Progenitor cell of endocrine pancreas (in vitro differentiated cells): Measurements from ENCODE around the gene ANKRD34A. TPM values are rescaled to one million over a fixed set of nuclear protein-coding genes. Genes with fewer than 3 reads are reported as not detected.
"Not testable (repeated sequence)": the region's sequence is repeated elsewhere in the genome, so short reads cannot be mapped to it uniquely, and the experiment has no call there.

Experiments
- DNase-seq: peaks from one replicate; pipeline ENCODE4 v3.0.0; 2021; ENCODE audit warnings: low spot score; ENCODE audit not compliant: unreplicated experiment
- H3K27ac Mint-ChIP-seq: 2 replicates; pipeline ENCODE4 v1.8.0; 2021; ENCODE audit warnings: mild to moderate bottlenecking, moderate library complexity, mixed read lengths
- H3K27me3 Mint-ChIP-seq: 2 replicates; pipeline ENCODE4 v1.8.0; 2021; ENCODE audit warnings: mixed read lengths
- H3K36me3 Mint-ChIP-seq: 2 replicates; pipeline ENCODE4 v1.8.0; 2022; ENCODE audit warnings: mixed read lengths; ENCODE audit not compliant: insufficient read depth
- H3K4me1 Mint-ChIP-seq: 2 replicates; pipeline ENCODE4 v1.8.0; 2021; ENCODE audit warnings: low read depth, mixed read lengths
- H3K4me3 Mint-ChIP-seq: 2 replicates; pipeline ENCODE4 v1.8.0; 2021; ENCODE audit warnings: low read depth, mild to moderate bottlenecking, moderate library complexity, mixed read lengths
- H3K9me3 Mint-ChIP-seq: 2 replicates; pipeline ENCODE4 v1.8.0; 2021; ENCODE audit warnings: low read depth, mixed read lengths
- total RNA-seq: library from RNA; stranded (reverse); gene quantifications from 2 replicates; pipeline ENCODE4 v1.2.1, GENCODE V29; 2021
- TF ChIP-seq, protein P1 (sequence below): fragments of 200-600 bp; sonication (generic); IDR thresholded peaks from one replicate; pipeline ENCODE4 v1.5.0; 2021; ENCODE audit warnings: antibody characterized with exemption, mild to moderate bottlenecking; ENCODE audit not compliant: unreplicated experiment

ANKRD34A gene
- total RNA-seq, 1 donor from 2014 or later, result 0.22 TPM

DNA sequence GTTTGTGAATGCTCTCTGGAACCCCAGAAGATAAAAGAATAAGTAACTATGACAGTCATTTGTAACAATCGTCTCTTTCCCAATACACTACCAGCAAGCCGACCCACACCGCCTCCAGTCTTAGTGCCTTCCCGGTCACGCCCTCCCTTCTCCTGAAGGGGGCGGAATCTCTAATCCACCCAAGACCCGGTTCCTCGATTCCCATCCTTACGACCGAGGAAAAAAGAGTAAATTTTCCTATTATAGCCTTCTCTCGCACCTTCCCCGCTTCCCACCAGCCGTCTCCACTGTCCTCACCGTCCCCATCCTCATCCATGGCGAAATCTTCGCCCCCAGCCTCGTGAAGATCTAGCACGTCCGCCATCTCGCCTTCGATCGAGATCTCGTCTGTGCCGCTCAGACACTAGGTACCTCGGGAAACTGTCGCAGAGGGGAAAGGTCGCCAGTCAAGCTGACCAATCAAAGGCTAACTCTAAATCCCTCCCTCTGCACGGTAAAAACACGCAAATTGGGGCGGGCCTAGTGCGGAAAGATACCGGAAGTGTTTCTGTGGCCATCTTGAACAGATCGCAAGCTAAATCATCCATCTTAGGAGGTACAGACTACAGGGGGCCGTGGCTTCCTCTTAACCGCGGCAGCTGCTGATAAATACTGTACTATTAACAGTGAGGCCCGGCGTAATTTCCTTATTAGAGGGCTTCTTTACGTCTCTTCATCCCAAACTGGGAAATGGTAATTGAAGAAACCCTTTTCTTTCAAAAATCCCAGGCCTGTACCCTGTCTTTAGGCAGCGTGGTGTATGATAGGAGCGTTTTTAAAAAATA, 37.1 kb downstream of the ANKRD34A start, which contains the start of gene RBM8A:
Gene RBM8A (minus strand): TSS at position 422 of the 824 bp plus-strand sequence. CDS start 58 bp downstream, at position 364.
- peak; percentile 78 for DNase-seq
- Mint-ChIP-seq H3K36me3 (peaks cover 2% of the 10 kb centered on the region), H3K4me3 (no peak within 1 kb of the TSS), H3K9me3 (no peaks in the 10 kb centered on the region), H3K27me3 (no peaks in the 10 kb centered on the region), H3K27ac (no peak within 1 kb of the TSS), H3K4me1 (peaks cover 4% of the 10 kb centered on the region)
- TF ChIP-seq, protein P1, sequence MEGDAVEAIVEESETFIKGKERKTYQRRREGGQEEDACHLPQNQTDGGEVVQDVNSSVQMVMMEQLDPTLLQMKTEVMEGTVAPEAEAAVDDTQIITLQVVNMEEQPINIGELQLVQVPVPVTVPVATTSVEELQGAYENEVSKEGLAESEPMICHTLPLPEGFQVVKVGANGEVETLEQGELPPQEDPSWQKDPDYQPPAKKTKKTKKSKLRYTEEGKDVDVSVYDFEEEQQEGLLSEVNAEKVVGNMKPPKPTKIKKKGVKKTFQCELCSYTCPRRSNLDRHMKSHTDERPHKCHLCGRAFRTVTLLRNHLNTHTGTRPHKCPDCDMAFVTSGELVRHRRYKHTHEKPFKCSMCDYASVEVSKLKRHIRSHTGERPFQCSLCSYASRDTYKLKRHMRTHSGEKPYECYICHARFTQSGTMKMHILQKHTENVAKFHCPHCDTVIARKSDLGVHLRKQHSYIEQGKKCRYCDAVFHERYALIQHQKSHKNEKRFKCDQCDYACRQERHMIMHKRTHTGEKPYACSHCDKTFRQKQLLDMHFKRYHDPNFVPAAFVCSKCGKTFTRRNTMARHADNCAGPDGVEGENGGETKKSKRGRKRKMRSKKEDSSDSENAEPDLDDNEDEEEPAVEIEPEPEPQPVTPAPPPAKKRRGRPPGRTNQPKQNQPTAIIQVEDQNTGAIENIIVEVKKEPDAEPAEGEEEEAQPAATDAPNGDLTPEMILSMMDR, result peak; percentile 74

DNA sequence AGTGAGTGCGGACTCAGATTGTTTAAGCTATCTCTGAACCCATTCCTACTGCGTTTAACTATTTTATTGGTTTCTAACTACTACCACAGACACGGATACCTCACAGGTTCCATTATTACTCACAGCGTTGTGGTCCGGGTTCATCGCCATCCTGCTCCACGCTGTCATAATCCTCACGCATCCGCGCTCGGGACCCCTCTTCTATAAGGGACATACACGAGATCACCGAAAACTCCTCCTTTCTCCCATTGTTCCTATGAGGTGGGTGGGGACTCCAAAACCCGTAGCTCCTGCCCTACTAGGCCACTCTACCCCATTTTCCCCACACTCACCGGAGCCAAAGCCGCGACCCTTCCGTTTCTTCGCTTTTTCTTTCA, 37.7 kb downstream of the ANKRD34A start:
- Mint-ChIP-seq H3K27ac (no peak overlapping the region), H3K4me1 (peaks cover 4% of the 10 kb centered on the region)

GRCh38 chr1:145922266-145922665, 42.1 kb downstream of the ANKRD34A start:
- Mint-ChIP-seq H3K27ac (no peak overlapping the region), H3K27me3 (no peaks in the 10 kb centered on the region), H3K4me1 (peaks cover 15% of the 10 kb centered on the region), H3K4me3 (no peak overlapping the region), H3K9me3 (no peaks in the 10 kb centered on the region), H3K36me3 (peaks cover 2% of the 10 kb centered on the region)
- no peak for DNase-seq
- TF ChIP-seq, protein P1, result no peak

More for the DNA sequence above, 37.7 kb downstream of the ANKRD34A start:
- Mint-ChIP-seq H3K27me3 (no peaks in the 10 kb centered on the region), H3K4me3 (no peak overlapping the region), H3K36me3 (peaks cover 2% of the 10 kb centered on the region), H3K9me3 (no peaks in the 10 kb centered on the region)
- TF ChIP-seq, protein P1, result no peak
- no peak for DNase-seq

- DNase-seq, H3K27me3 Mint-ChIP-seq, H3K27ac Mint-ChIP-seq, H3K36me3 Mint-ChIP-seq, H3K9me3 Mint-ChIP-seq: not testable (repeated sequence)
- Mint-ChIP-seq H3K4me3 (peak overlapping the region; percentile 92), H3K4me1 (peaks cover 14% of the 10 kb centered on the region)
Measured at GRCh38 chr1:145920297-145920696, 44.1 kb downstream of the ANKRD34A start.

DNA sequence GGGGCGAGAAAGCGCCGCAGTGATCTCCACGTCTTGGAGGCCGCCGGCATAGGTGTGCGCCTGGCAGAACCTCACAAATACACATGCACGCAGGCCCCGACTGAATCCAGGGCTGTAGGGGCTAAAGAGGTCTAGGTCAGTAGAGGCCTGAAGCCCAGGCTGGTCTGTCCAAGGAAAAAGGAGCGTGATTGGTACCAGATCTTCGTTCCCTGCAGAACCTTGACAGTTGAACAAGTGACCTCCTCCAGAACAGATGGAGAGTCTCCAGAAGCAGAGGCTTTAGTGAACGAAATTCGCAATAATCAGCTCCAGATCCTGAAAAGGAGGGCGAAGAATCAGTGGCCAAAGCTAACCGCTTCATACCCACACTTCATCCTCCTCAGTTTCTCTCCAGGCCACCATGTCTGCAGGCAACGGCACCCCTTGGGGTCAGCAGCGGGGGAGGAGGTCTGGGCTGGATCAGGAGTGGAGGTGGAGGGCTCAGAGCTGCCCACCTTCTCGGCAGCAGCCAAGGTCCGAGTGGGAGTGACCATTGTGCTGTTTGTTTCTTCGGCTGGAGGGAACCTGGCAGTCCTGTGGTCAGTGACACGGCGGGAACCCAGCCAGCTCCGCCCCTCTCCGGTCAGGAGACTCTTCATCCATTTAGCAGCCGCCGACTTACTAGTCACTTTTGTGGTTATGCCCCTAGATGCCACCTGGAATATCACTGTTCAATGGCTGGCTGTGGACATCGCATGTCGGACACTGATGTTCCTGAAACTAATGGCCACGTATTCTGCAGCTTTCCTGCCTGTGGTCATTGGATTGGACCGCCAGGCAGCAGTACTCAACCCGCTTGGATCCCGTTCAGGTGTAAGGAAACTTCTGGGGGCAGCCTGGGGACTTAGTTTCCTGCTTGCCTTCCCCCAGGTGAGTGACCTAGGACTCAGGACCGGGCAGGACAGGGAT, 45.1 kb downstream of the ANKRD34A start:
- DNase-seq, result no peak
- TF ChIP-seq, protein P1, result no peak
- peaks cover 7% of the 10 kb centered on the region for H3K36me3 Mint-ChIP-seq
- no peaks in the 10 kb centered on the region for H3K9me3 Mint-ChIP-seq
- H3K27me3 Mint-ChIP-seq, result no peaks in the 10 kb centered on the region
- H3K4me1 Mint-ChIP-seq, result peaks cover 14% of the 10 kb centered on the region
- H3K27ac Mint-ChIP-seq, result peak overlapping the region; percentile 96
- H3K4me3 Mint-ChIP-seq, result peak overlapping the region; percentile 92
